GDM1 (cell line): ENCODE data around the gene NLGN1.
"Not testable (repeated sequence)": the region's sequence is repeated elsewhere in the genome, so short reads cannot be mapped to it uniquely, and the experiment has no call there.

ENCODE experiments used
- DNase-seq: peaks from one replicate; lab custom pipeline; 2025; lab: John Stamatoyannopoulos, UW

Gene NLGN1

DNA sequence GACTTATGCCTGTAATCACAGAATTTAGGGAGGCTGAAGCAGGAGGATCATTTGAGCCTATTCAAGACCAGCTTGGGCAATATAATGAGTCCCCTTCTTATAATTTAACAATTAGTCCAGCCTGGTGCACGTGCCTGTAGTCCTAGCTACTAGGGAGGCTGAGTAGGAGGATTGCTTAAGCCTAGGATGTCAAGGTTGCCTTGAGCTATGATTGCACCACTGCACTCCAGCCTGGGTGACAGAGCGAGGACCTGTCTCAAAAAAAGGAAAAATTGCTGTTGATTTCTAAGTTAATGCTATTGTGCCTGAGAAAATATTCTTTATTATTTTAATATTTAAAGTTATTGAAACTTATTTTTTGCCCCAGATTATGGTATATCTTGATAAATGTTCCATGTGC is 159.0 kb downstream of the NLGN1 start:
- no peak for DNase-seq

DNA sequence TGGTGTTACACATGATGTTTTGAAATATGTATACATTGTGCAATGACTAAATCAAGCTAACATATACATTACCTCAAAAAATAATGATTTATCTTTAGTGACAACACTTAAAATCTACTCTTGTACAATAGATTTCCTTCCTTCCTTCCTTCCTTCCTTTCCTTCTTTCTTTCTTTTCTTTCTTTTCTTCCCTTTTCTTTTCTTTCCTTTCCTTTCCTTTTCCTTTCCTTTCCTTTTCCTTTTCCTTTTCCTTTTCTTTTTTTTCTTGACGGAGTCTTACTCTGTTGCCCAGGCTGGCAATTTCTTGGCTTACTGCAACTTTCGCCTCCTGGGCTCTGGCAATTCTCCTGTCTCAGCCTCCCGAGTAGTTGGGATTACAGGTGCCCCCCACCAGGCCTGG is 170.5 kb downstream of the NLGN1 start:
- DNase-seq, result no peak

DNA sequence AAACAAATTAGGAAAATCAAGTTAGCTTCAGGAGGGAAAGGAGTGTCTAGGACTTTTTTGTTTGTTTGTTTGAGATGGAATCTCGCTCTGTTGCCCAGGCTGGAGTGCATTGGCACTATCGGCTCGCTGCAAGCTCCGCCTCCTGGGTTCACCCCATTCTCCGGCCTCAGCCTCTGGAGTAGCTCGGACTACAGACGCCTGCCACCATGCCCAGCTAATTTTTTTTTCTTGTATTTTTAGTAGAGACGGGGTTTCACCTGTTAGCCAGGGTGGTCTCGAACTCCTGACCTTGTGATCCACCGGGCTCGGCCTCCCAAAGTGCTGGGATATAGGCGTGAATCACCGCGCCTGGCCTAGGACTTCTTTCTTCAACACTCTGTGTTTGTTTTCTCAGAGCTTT is 171.1 kb downstream of the NLGN1 start:
- DNase-seq, result no peak

DNA sequence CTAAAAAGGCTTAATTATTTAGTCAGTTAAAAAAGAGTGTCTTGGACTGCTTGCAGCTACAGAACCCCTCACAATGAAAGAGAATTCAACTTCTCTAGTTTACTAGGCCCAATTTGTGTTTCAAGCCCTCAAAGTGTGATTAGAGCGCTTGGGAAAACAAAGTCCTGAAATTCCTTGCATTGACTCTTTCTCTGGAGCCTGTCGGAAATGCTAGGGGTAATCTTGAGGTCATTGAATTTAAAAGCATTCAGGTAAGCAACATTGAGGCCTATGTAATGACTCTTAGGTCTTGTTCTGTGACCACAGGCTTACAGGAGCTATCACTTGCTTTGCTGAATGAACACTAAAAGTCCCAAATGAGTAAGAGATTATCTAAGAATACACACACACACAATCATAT is 186.0 kb downstream of the NLGN1 start:
- DNase-seq, result no peak

DNA sequence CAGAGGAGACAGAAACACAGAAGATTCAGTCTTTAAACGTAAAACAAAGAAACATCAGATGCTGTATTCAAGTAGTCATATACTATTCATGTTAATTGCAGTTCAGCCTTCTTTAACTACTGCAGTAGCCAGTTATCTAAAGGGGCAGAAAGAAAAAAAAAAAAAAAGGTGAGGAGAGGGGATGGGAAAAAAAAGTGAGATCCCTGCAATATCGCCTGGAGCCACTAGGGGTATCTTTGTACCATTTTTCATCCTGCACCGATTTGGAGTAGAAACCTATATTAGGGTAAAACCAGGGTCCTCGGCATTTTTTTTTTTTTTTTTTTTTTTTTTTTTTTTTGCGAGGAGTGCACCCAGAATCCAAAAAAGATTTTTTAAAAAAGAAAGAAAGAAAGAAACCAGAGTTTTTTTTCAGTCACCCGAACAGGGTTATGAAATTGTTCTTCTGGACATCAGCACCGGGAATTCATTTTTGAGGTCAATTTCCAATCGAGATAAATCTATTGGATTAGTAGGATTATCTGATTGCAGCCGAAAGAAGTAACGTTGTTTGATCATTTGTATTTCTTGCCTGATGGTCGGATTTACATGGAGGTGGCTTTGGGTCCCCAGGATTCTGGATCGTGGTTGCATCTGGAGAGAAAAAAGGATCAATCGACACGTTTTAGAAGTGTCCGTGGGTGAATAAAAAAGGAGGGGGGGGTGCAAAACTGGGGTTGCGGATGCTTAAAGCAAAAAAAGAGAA is 186.7 kb downstream of the NLGN1 start:
- DNase-seq, result no peak

DNA sequence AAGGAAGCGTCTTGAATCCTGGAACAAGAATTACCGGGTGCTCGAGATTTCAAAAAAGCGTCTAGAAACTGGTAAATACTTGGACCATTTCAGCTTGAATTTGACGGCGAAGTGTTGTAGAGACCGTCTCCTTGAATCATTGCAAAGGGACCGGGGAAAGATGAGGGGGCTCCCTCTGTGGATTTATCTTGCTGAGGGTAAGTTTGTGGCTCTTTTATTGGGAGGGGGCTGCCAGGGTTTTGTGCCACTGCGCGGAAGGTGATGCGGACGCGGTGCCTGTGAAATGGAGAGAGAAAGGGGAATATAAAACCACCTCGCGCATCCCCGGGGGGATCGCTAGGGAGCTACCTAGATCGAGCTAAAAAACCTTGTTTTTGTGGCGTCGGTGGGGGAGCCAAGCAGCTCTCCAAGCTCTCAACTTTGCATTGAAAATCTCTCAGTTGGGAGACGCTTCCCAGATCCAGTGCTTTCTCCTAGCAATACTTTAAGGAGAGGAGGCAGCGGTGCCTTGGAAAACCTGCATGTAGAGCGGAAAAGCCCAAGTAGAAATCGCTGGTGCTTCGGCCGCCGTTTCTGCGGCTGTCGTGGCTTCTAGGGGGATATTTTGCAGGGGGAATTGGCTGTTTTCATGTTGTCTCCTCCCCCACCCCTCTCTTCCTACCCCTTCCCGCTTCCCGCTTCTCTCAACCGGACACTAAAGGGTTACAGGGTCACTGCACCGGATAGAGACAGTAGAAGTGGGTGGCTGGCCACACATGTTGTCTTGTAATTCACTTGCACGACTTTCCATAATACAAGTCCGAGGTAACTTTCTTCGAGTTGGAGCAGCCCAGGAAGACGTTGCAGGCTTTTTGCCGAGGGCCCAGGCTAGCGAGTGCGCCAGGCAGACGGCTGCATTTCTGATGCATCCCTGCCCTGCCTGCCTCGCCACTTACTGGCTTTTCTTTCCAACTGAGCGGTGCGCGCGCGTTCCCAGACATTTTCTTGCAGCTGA is 187.6 kb downstream of the NLGN1 start:
- DNase-seq, result no peak

DNA sequence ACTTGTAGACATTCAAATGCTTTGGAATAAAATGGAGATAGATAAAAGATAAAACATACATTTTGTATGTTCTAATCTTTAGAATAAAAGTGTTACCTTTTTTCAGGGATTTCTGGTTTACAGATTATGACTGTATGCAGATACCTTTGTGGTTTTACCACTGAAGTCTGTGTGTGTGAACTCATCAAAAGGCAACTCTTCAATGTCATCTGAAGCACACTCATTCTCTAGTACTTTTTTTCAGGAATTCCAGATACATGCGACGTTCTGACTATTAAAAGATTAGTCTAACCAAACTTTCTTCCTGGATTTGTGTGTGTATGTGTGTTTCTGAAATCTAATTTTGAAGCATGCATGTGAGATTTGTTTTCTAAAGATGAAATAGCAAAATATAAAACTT is 188.6 kb downstream of the NLGN1 start:
- no peak for DNase-seq

DNA sequence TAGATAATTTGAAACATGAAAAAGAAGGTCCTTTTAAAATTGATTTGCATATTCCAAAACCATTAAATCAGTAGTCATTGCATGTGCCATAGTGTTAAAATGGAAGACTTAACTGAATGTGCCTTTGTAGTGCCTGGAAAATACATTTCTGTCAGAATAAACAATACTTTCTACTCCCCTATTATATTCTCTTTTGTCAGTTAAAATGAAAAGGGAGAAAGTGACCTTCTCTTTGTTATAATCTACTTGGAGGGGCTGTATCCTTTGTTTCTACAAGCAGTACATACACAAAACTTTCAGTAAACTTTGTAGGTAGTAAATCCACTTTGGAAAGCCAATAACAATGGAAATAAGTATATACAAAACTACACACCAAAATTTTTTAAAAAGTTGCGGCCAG is 189.5 kb downstream of the NLGN1 start:
- DNase-seq, result no peak

DNA sequence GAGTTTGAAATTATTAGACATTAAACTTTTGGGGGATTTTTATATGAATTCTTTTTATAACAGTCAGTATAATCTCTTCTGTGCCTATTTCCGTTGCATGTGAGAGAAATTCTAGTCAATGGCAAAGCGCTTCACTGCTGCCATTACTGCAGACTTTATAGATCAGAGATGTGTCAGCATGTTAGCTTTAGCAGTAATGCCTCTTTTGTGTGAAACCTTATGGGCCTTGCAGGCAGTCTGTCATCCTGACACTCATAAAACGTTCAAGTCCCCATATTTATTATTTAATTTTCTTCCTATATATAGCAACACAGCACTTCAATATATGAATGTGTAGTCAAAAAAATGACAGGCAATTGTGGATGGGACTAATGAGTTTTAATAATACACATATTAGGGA is 191.0 kb downstream of the NLGN1 start:
- DNase-seq, result no peak

DNA sequence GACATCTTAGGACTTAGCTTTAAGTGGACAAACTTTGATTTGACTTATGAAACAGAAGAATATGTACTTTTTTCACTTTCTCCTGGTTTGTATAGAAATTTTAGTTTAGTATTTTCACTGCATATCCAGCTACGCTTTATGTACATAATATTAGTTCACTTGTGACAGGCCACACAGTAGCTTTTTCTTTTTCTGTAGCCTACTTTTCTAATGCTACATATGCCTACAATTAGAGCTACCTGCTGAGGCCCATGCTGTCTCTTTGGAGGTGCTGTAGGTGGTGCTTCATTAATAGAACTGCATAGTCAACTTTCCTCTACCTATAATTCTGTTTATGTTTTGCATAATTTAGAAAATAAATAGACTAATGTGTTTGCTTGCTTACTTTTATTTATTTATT is 191.6 kb downstream of the NLGN1 start:
- no peak for DNase-seq

DNA sequence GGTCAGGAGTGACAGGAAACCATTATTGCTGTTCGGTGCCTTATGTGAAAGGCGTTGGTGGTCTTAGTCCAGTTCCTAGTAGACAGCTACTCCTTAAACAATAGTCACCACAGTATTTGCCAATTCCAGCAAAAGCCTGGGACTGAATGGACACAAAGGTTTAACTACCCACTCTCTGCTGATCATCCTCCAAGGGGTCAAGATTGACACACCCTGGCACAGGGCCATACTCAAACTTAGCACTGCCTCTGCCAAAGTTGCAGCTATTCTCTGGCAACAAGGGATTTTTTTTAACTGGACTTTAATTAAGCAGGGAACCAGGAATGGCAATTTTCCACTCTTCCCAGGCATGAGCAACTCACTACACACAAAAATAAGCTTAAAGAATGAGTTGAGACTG is 193.9 kb downstream of the NLGN1 start:
- no peak for DNase-seq

DNA sequence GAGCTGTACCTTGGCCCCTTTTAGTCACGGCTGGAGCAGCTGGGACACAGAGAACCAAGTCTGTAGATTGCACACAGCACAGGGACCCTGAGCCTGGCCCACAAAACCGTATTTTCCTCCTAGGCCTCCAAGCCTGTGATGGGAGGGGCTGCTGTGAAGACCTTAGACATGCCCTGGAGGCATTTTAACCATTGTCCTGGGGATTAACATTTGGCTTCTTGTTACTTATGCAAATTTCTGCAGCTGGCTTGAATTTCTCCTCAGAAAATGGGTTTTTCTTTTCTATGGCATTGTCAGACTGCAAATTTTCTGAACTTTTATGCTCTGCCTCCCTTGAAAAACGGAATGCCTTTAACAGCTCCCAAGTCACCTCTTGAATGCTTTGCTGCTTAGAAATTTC is 197.3 kb downstream of the NLGN1 start:
- DNase-seq, result not testable (repeated sequence)

DNA sequence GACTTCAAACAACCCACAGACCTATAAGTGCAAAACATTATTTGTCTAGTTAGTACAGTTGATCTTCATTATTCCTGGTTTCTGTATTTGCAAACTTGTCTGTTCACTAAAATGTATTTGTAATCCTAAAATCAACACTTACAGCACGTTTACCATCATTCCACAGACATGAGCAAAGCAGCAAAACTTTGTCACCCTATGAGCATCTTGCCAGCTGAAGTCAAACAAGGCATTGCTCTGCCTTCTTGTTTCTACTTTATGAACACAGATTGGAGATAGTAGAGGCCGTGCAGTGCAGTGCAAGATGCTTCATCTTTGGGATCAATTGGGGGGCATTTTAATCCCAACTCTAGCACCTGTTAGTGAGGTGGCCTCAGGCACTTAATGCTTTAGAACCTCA is 202.1 kb downstream of the NLGN1 start:
- no peak for DNase-seq

DNA sequence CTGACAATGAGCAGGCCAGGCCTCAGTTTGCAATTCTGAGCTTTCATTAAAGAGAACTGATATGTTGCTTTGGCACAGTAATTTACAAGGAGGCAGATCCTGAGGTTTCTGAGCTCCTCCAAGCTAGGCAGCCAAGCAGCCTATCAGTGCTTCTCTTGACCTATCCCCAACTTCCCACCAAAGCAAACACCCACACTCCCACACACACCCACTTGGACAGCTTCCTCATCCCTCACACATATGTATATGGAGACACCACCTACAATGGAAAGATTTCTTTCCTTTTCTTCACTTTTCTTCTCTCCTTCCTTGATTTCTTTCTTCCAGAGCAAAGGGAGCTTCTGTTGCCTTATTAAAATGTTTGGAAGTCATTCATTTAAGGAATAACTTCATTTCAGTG is 217.0 kb downstream of the NLGN1 start:
- DNase-seq, result no peak

DNA sequence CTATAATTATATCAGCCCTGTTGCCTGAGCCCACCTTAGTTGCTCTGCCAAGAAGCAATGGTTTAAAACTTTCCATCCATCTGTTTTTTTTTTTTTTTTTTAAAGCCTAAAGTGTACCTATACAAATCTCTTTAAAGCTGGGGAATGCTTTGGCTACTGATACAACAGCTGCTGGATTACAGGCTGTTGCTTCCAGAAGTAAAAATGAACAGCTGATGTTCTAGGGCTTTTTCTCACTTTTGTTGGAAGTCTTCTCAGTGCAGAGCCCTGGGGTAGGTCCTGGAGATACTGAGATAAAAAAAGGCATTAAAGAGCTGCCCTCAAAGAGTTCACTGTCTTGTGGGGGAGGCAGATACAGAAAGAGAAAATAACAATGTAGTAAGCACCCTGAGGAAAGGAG is 218.1 kb downstream of the NLGN1 start:
- no peak for DNase-seq

DNA sequence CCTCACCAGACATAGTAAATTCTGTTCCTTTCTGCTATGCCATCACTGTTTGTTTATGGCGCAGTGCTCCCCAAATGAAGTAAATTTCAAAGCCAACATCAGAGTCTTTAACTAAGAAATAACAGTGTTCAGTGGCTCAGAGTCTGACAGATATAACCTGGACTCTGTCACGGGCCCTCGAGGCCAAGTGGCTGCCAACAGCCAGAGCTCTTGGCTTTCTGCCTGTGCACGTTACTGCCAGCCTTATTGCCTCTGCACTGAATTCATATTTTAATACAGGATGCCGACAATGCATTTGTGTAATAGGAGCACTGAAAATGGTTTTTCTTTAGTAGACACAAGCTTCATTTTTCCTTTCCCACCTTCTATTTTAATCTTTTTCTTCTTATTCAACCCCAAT is 219.9 kb downstream of the NLGN1 start:
- DNase-seq, result no peak

DNA sequence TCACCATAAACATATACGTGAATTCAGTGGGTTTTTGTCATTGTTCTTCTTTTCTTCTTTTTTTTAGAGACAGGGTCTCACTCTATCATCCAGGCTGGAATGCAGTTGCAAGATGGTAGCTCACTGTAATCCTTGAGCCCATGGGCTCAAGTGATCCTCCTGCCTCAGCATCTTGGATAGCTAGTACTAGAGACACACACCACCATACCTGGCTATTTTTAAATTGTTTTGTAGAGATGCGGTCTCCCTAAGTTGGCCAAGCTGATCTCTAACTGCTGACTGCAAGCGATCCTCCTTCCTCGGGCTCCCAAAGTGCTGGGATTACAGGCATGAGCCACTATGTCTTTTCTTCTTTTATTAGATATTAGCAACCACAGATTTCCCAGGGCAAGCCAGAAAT is 220.6 kb downstream of the NLGN1 start:
- no peak for DNase-seq

DNA sequence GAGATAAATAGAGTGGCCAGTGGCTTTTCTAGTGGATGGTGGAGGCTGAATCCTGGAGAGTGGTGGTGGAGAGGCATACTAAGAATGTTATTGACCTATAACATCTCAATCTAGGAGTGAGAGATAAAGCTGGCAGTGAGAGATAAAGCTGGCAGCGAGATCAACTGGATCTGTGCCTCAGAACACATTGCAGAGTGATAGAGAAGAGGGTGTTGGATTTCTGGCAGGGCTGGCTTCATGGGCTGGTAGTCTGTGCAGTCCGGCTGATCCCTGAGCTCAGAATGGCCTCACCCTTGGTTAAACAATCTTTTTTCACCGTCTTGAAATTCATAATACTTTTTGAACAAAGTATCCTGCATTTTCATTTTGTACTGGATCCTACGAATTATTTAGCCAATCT is 221.2 kb downstream of the NLGN1 start:
- no peak for DNase-seq

DNA sequence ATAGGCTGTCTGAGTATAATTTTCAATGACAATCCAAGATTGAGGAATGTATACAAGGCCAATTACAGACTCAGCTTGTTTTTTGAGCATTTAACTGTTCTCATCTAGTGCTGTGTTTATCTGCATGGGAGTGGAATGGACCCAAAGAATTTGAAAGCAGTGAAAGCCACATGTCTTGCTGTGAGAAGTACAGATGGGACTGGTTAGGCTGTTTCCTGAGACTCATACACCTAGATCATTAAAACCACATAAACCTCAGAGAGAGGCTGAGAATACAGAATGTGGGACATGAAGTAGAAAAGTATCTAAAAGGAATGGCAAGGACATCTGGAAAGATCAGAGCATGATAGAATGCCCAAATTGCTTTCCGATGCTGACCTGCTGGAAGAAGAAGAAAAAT is 224.6 kb downstream of the NLGN1 start:
- no peak for DNase-seq

DNA sequence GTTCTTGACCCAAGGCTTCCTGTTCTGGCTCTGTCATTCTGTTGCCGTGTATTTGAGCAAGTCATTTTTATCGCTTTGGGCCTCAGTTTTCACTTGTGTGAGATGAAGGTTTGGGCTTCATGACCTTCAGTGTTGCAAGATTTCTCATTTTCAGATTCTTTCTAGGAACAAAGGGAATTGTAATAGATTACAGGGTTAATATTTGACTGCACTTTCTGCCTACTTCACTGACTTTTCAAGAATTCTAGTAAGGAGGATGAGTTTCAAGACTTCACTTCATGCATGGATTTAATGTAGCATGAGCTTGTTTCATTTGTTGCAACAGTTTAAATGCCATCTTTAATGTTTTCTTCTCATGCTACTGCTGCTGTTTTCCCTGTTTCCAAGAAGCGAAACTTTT is 226.5 kb downstream of the NLGN1 start:
- DNase-seq, result no peak

DNA sequence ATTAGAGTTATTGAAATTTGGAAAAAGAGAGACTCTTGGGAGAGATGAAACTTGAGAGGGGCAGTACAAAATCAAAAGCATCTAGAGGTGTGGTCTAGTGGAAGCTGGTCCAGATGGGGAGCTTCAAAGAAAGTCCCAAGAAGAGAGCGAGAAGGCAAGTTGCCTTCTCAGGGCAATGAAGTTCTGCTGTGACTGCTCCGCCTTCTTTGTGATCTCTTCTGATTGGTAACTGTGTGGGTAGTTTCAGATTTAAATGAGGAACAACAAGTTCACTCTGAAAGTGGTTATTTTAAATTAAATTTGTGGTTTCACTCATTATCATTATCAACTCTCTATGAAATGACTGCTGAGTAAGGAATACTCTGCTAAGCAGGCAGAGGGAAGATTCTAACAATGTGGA is 233.3 kb downstream of the NLGN1 start:
- no peak for DNase-seq

DNA sequence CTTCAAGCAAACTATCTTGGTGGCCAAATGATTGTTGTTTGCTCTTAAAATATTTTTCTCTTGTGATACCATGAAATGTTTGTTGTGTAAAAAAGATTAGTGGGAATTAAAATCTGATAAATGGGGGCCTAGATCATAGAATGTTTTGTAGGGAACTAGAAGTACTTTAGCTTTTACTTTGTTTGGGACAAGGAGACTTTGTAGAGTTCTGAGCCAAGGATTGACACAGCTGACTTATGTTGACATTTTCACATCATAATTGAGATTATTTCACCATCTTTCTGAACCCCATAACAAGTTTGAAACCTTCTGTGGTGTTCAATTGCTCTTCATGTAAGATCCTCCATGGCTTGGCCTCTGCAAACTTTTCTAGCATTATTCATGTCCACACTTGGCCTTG is 235.4 kb downstream of the NLGN1 start:
- no peak for DNase-seq

DNA sequence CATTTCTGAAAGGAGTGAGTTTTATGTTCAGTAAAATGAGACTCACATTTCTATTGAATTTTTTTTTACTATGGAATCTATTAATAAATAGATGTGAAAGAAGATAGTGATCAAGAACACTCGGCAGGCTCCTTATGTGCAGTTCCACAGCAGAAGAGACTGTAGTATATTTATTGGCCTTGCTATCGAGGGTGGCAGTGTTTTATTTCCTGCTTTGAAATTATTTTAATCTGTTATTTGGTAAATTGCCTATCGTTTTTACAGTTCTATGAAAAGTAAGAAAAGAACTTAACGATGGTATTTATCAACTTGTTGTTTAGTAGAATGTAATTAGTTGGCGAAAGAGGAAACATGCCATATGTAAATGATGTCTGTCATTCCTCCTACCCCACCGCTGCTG is 238.3 kb downstream of the NLGN1 start:
- no peak for DNase-seq
